Heart right ventricle (tissue), 16 donors: ENCODE measurements around the gene JADE2. TPM values are rescaled to one million over a fixed set of nuclear protein-coding genes. Genes with fewer than 3 reads are reported as not detected.
"Not testable (repeated sequence)": the region's sequence is repeated elsewhere in the genome, so short reads cannot be mapped to it uniquely, and the experiment has no call there.

ENCODE experiments used
- ATAC-seq, 8 donors: fragments of 200-7000 bp; cut with Tn5 transposase; one replicate each; pipeline ENCODE4 v1.9.1; 2020; ENCODE audit warnings: mild to moderate bottlenecking in 8 of 8, moderate library complexity in 8 of 8, moderate number of reproducible peaks in 1 of 8
- DNase-seq, 2 donors: peaks; one replicate each; pipeline ENCODE4 v3.0.0-alpha.2; 2020
- H3K27ac ChIP-seq, 10 donors: fragments of 200-600 bp; sonication (generic) in 2 of 10; one replicate each; pipeline versions ENCODE4 v1.5.0 to v1.8.0; 2020 to 2022; ENCODE audit warnings: mild to moderate bottlenecking in 3 of 10
- H3K27me3 ChIP-seq, 7 donors: fragments of 200-600 bp; one replicate each; pipeline ENCODE4 v1.8.0; 2021 to 2022; ENCODE audit warnings: mild to moderate bottlenecking in 2 of 7
- H3K36me3 ChIP-seq, 9 donors: fragments of 200-600 bp; sonication (generic) in 1 of 9; one replicate each; pipeline versions ENCODE4 v1.5.0 to v1.8.0; 2020 to 2022; ENCODE audit warnings: mild to moderate bottlenecking in 2 of 9
- H3K4me1 ChIP-seq, 9 donors: fragments of 200-600 bp; sonication (generic) in 1 of 9; one replicate each; pipeline versions ENCODE4 v1.5.0 to v1.8.0; 2020 to 2022; ENCODE audit warnings: mild to moderate bottlenecking in 4 of 9
- H3K4me3 ChIP-seq, 10 donors: fragments of 200-600 bp; sonication (generic) in 2 of 10; one replicate each; pipeline versions ENCODE4 v1.5.0 to v1.8.0; 2020 to 2022; ENCODE audit warnings: mild to moderate bottlenecking in 7 of 10, moderate library complexity in 2 of 10
- H3K9me3 ChIP-seq, 11 donors: fragments of 200-600 bp in 10 of 11; sonication (generic) in 2 of 11; one replicate each; pipeline versions ENCODE4 v1.5.0 to v1.8.0; 2013 to 2022; ENCODE audit warnings: mild to moderate bottlenecking in 2 of 11, control low read depth in 1 of 11, moderate library complexity in 1 of 11
- WGBS, 2 donors: extraction: QIAGEN DNeasy Blood & Tissue Kit; methylation state at CpG; one replicate each; pipeline ENCODE4 v1.1.7; 2013; ENCODE audit warnings: inconsistent platforms in 1 of 2; 5-methylcytosine and 5-hydroxymethylcytosine counted together
- intact Hi-C, 10 donors: fragments of 100-400 bp; cut with DNase I; formaldehyde crosslinking; loops; one replicate each; pipeline versions ENCODE4 v1.11.1 to v1.14.2; 2022
- polyA plus RNA-seq, 2 donors: library from polyadenylated mRNA; stranded (reverse); fragments of 200-250 nt; gene quantifications; one replicate each; pipeline ENCODE4 v1.2.3, GENCODE V29; 2013
- total RNA-seq, 10 donors: library from RNA; stranded (reverse); fragmentation: NEBNext Ultra II Directional in 3 of 10; extraction: Animal tissue kit (Norgen Biotek cat#: 25700) in 3 of 10; gene quantifications; one replicate each; pipeline versions ENCODE4 v1.2.1 to v1.2.4, GENCODE V29; 2021 to 2023
- TF ChIP-seq, protein P1 (sequence below), 9 donors: fragments of 200-600 bp; sonication (generic) in 2 of 9; IDR thresholded peaks; one replicate each; pipeline versions ENCODE4 v1.5.0 to v1.8.0; 2021 to 2022; ENCODE audit warnings: antibody characterized with exemption in 9 of 9, mild to moderate bottlenecking in 5 of 9, moderate library complexity in 1 of 9
- donor health status: Arrhythmogenic right ventricular cardiomyopathy.
- donor health status: ischemic (EF 13 %, LVEDD 7.1; RV severe dilation, severe dysfunction).
- donor health status: healthy with polysubstance abuse.
- donor health status: DM: no; HTN: yes; CAD: no.
- donor health status: DM: no; HTN: no; CAD: no.
- donor health status: ischemic (EF 25% LVEDD 6.9; RV normal size, moderate dysfunction).
- donor health status: ischemic (EF 25% LVEDD 5.7; RV mildly dilated, moderate dysfunction).
- donor health status: healthy.
- donor health status: DM: yes; HTN: yes; CAD: no.
- donor health status: Ischemic cardiomyopathy.
- donor health status: ischemic (EF 35%, LVEDD 5.7; RV mildly dilated, moderate dysfunction).
- donor health status: nonischemic (EF 11% LVEDD 7.7; RV severe dilation, severe dysfunction).
- donor health status: DM: yes; HTN: yes; CAD: no.
- donor health status: PGD.
- donor health status: ischemic (EF 29% LVEDD 5.4; RV normal size, mild dysfunction).
- donor health status: nonischemic (EF 23%, LVEDD 6.1; RV moderate dilation, normal function).

JADE2 gene
- total and polyA plus RNA-seq, 12 donors, result 5.4 to 38.5 (median 23.9) TPM

DNA sequence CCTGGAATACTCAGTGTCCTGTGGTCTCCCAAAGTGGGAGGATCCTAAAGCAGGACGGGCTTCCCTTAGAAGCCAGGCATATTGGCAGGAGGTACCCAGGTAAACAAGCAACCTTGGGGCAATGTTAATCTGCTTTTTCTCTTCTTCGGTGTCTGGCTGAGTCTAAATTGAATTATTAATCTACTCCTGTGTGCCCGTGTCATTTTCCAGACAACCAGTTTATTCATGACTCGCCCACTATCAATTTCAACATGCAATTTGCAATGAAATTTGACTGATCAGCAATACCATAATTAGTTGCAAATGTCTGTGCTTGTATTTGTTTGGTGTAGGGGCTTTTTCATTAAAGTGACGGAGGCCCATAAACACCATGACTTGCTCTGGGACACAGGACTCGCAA, 32.9 kb upstream of the JADE2 start:
- TF ChIP-seq, protein P1, sequence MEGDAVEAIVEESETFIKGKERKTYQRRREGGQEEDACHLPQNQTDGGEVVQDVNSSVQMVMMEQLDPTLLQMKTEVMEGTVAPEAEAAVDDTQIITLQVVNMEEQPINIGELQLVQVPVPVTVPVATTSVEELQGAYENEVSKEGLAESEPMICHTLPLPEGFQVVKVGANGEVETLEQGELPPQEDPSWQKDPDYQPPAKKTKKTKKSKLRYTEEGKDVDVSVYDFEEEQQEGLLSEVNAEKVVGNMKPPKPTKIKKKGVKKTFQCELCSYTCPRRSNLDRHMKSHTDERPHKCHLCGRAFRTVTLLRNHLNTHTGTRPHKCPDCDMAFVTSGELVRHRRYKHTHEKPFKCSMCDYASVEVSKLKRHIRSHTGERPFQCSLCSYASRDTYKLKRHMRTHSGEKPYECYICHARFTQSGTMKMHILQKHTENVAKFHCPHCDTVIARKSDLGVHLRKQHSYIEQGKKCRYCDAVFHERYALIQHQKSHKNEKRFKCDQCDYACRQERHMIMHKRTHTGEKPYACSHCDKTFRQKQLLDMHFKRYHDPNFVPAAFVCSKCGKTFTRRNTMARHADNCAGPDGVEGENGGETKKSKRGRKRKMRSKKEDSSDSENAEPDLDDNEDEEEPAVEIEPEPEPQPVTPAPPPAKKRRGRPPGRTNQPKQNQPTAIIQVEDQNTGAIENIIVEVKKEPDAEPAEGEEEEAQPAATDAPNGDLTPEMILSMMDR (IDR thresholded peaks at IDR 0.05), result no peak
- intact Hi-C loops, result no loop called here
- Histone ChIP-seq H3K4me3 (no peak overlapping the region), H3K4me1 (no peaks in the 10 kb centered on the region), H3K9me3 (no peaks in the 10 kb centered on the region), H3K36me3 (no peaks in the 10 kb centered on the region), H3K27me3 (no peaks in the 10 kb centered on the region), H3K27ac (no peak overlapping the region)
- WGBS, 2 donors, result 91 to 93% methylated on average over 6 of the region's 6 CpGs
- ATAC-seq, result no peak
- no peak for DNase-seq

DNA sequence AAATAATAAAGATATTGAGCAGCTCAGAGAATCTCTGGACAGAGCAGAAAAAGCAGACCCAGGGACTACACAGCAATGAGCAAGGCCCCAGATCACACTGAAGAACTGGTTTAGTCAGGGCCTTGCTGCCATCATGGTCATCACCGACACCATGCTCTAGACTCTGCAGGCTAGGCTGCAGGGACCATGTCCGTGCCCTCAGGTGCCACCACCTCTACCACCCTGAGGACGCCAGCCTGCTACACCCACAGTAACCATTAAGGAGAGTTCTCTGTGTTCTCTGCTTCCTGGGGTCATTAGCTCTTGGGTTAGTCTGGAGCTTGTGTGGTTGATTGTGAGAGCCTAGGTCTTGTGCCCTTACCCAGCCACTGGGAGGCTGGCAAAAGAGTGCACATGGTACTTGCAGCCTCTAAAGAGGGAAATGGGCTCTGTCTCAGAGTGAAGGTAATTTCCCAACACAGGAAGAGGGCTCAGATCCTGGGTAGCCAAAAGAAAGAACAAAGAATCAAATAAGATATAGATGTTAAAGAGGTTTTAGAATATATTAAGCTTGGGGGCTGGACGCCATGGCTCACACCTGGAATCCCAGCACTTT, 31.9 kb upstream of the JADE2 start:
- Histone ChIP-seq H3K4me1 (no peaks in the 10 kb centered on the region), H3K27ac (no peak overlapping the region), H3K4me3 (no peak overlapping the region), H3K9me3 (no peaks in the 10 kb centered on the region), H3K27me3 (no peaks in the 10 kb centered on the region), H3K36me3 (no peaks in the 10 kb centered on the region)
- intact Hi-C loops, result no loop called here
- ATAC-seq (no peak), DNase-seq (no peak)
- 92 to 93% methylated on average over 4 of the region's 4 CpGs for WGBS, 2 donors
- TF ChIP-seq, protein P1 (IDR thresholded peaks at IDR 0.05), result no peak

DNA sequence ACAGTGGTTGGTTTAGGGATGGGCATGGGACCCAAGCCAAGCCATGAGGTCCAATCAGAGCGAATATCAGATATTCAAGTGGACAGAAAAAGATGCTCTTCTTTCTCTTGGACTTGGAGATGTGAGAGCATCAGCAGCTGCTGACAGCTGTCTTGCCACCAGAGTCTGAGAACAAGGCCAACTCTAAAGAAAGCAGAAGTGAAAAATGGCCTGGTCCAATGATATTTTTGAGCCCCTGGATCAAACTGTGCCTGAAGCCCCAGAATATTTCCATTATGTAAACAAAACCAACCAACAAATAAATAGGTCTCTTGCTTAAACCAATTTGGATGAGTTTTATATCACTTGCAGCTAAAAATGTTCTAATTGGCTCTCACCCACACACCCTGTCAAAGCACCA, 30.7 kb upstream of the JADE2 start:
- H3K9me3 ChIP-seq, result no peaks in the 10 kb centered on the region
- no peaks in the 10 kb centered on the region for H3K4me1 ChIP-seq
- 67 to 81% methylated on average over 1 of the region's 1 CpG for WGBS, 2 donors
- no peak for ATAC-seq
- intact Hi-C loops, result no loop called here
- no peak for DNase-seq
- H3K27me3 ChIP-seq, result no peaks in the 10 kb centered on the region
- TF ChIP-seq, protein P1 (IDR thresholded peaks at IDR 0.05), result no peak
- H3K36me3 ChIP-seq, result no peaks in the 10 kb centered on the region
- H3K27ac ChIP-seq, result no peak overlapping the region
- H3K4me3 ChIP-seq, result no peak overlapping the region

DNA sequence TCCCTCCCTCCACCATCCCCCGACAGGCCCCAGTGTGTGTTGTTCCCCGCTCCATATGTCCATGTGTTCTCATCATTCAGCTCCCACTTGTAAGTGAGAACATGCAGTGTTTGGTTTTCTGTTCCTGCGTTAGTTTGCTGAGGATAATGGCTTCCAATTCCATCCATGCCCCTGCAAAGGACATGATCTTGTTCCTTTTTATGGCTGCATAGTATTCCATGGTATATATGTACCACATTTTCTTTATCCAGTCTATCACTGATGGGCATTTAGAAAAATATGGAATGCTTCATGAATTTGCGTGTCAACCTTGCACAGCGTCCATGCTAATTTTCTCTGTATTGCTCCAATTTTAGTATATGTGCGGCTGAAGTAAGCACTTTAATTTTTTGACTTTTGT, 25.6 kb upstream of the JADE2 start:
- ATAC-seq, H3K4me3 ChIP-seq, DNase-seq, H3K27ac ChIP-seq, H3K9me3 ChIP-seq, H3K27me3 ChIP-seq, H3K36me3 ChIP-seq: not testable (repeated sequence)
- intact Hi-C loops, result loop anchor here in 2 of 10 donors (5.0 kb wide), 2 partner anchors 33 to 78 kb away; no protein-coding TSS in a partner anchor
- H3K4me1 ChIP-seq, result peaks cover 0 to 25% (median 15%) of the 10 kb centered on the region in 9 donors
- 96 to 97% methylated on average over 6 of the region's 6 CpGs for WGBS, 2 donors

DNA sequence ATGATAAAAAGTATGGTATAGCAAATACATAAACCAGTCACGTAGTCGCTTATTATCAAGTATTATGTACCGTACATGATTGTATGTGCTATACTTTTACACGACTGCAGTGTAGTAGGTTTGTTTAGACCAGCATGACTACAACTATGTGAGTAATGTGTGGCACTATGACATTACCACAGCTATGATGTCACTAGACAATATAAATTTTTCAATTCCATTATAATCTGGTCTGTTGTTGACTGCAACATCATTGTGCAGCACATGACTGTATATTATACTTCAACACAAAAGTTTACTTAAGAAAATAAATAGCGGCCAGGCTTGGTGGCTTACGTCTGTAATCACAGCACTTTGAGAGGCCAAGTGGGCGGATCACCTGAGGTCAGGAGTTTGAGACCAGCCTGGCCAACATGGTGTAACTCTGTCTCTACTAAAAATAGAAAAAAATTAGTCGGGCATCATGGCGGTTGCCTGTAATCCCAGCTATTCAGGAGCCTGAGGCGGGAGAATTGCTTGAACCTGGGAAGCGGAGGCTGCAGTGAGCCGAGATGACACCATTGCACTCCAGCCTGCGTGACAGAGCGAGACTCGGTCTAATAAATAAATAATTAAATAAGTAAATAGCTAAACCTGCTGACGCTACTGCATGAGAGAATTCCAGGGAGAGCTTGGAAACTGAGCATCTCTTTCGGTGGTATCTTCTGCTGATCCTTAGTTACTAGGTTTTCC, 24.6 kb upstream of the JADE2 start:
- WGBS, 2 donors, result 93 to 96% methylated on average over 17 of the region's 17 CpGs
- no peak overlapping the region for H3K27ac ChIP-seq

More for the DNA sequence above, 24.6 kb upstream of the JADE2 start:
- DNase-seq, result no peak
- TF ChIP-seq, protein P1 (IDR thresholded peaks at IDR 0.05), result no peak
- intact Hi-C loops, result loop anchor here in 2 of 10 donors (5.0 kb wide), 2 partner anchors 34 to 79 kb away; no protein-coding TSS in a partner anchor
- H3K4me3 ChIP-seq, result no peak overlapping the region
- ATAC-seq, result no peak
- H3K36me3 ChIP-seq, result no peaks in the 10 kb centered on the region
- peaks cover 3 to 28% (median 20%) of the 10 kb centered on the region in 9 donors for H3K4me1 ChIP-seq
- H3K9me3 ChIP-seq, result no peaks in the 10 kb centered on the region
- no peaks in the 10 kb centered on the region for H3K27me3 ChIP-seq
